Renal cortex interstitium (tissue), 11 donors: Measurements from ENCODE around the gene ANKEF1. TPM values are rescaled to one million over a fixed set of nuclear protein-coding genes. Genes with fewer than 3 reads are reported as not detected.

Experiments used
- DNase-seq, 11 donors: peaks; one replicate each; pipeline ENCODE4 v3.0.0-alpha.2; 2013; ENCODE audit warnings: low read depth in 9 of 11, low spot score in 4 of 11; ENCODE audit errors: extremely low read depth in 1 of 11
- polyA plus RNA-seq, 3 donors: library from polyadenylated mRNA; unstranded; fragments of 120-200 nt; gene quantifications; one replicate each; pipeline ENCODE4 v1.2.1, GENCODE V29; 2013; ENCODE audit not compliant: insufficient read length in 3 of 3

Gene ANKEF1
- polyA plus RNA-seq, 3 donors: 7.2 to 10.2 (median 7.3) TPM

DNA sequence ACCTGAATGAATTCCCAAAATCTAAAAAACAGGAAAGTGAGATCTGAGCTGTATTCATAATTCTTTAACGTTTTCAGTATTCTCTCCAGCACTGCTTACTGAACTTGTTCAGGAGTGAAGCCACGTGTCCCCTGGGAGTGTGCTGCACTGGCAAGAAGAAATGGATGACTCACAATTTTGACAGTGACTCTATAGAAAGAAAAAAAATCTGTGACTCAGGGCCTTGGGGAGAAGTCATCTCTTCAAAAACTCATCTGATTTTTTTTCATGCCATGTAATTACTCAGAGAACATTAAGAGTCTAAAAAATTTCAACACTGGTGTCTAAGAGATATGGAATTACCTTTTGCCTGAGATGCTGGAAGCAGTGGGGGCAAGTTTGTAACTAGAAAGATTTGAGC, 39.7 kb downstream of the ANKEF1 start:
- no peak for DNase-seq

DNA sequence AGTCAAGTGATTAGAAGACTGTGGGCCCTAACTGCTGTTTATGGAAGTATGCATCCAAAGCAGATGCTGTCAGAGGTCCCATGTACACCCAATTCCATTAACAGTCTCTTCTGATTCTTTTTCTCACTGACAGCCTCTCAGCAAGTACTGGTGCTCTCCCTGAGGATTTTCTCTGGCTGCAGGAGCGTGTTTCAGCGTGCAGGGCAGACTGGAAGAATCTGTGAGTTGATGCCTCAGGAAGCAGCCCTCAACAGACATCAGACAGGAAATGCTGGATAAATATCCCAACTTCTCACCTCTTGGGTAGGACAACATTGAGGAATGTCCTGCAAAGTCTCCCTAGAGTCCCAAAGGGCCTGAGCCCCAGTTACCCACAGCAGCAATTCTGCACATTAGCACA, 40.8 kb downstream of the ANKEF1 start:
- DNase-seq: no peak

DNA sequence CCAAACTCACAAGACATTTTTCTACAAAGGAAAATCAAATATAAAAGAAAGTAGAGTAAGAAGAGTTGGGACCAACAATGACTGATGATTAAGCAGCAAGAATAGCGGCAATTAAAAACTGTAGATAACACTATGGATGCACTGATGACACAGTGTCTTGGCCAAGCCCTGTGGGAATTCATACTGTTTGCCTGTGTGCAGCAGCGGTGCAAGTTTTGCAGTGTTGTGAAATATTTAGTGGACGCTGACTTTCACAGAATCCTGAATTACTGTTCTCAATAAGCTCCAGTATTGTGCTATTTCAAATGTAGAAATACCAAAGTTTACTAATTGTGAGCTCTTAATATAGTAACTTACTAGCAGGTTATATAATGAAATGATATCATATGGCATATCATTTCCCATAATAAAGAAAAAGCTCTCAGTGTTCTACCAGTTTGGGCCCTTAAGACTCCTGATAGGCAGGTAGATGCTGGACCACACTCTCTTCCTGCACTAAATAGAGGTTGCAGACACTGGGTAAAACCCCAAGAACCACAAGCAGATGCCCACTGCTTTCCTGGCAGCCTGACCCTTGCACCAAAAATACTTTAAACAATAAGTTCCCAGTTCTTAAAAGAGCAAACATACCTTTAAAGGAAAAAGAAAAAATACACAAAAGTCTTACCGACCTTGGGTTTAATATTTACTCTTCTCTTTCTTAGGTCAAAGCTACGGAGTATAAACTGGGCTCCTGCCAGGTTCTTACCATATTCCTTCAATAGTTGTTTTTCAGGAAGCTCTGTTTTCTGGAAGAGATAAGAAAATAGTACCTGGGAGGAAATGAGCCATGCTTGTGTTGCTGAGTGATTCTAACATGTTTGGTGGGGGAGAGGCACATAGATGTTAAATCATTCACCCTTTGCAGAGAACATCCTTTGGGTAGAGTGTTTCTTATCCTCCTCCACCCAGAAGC, 41.6 kb downstream of the ANKEF1 start:
- DNase-seq: peak in 2 of 11 donors; percentile 6 to 17

DNA sequence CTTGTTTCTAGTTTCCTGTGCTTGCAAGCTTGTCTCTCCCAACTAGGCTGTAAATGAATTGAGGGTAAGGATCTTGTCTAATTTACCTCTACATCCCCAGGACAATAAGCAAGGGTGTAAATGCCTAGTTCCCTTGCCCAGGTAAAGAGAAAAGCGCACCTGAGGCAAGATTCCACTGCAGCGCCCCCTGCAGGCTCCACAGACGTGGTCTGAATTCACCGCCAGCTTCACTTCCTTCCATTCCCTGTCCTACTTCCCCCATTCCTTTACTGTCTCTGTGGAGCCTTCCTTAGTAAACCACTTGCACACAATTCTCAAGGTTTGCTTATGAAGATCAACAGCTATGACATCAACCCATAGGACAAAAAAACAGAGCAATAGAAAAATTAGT, 42.3 kb downstream of the ANKEF1 start:
- DNase-seq: no peak

DNA sequence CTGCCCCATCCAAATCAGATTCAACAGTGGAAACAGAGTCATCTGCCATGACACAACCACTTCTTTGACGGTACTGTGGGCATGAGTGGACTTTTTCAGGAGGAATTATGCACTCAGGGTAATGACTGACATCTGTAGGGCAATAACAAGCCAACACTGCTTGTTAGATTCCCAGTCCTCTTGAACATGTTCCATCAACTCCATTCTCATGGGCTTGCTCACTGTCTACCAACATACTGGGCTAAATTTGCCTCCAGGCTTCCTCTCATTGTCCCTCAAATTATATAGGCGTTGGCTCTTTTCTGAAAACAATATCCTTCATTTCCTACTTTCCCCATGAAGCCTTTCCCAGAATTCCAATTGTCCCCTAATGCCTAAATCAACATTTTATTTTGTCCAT, 43.1 kb downstream of the ANKEF1 start:
- DNase-seq: no peak

DNA sequence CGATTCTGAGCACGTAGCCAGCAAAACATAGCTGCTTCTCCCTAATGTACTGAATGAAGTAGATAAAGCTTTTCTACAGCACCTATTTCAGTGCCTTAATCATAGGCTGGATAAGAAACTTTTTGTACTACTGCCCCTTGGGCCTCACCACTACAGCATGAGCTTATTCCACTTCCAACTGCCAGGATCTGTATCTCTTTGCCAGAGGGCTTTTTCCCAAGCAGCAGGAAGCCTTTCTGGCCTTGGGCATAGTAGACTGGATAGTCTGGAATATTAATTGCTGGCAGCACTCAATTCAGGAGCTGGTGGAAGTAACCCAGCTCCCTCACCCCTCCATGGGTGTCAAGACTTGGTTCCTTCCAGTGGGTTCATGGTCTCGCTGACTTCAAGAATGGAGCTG, 43.6 kb downstream of the ANKEF1 start:
- no peak for DNase-seq

DNA sequence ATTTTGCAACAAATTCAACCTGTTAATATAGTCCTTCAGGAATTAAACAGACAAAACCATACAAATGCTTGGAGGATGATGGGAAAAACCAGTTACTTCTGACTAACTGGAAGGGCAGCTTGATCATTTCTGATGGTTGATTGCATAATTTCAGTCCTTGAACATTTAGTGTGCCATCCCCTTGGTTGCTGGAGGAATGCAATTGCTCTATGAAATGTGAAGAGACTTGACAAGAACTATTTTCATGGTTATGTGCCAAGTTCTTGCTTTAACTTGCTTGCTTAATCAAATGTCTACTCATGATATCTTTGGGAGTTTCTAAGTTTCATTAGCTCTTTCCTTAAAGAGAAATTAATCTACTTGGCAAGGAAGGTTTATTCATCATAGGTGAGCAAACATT, 45.2 kb downstream of the ANKEF1 start:
- DNase-seq: no peak

DNA sequence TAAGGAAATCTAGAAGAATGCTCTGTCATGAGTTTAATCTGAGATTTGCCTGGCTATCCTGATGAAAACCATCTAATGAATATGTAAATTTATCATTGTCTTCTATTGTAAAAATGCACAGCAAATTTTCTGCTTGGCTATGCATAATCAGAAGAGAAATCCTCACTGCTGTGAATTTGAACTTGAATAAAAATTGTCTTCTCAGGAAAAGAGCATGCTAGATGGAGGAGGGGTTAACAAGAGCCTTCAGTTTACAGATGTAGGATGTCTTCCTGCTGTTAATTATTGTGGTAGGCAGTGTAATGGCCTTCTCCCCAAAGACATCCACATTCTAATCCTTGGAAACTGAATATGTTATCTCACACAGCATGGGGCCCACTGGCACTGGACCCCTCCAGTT, 45.8 kb downstream of the ANKEF1 start:
- no peak for DNase-seq

DNA sequence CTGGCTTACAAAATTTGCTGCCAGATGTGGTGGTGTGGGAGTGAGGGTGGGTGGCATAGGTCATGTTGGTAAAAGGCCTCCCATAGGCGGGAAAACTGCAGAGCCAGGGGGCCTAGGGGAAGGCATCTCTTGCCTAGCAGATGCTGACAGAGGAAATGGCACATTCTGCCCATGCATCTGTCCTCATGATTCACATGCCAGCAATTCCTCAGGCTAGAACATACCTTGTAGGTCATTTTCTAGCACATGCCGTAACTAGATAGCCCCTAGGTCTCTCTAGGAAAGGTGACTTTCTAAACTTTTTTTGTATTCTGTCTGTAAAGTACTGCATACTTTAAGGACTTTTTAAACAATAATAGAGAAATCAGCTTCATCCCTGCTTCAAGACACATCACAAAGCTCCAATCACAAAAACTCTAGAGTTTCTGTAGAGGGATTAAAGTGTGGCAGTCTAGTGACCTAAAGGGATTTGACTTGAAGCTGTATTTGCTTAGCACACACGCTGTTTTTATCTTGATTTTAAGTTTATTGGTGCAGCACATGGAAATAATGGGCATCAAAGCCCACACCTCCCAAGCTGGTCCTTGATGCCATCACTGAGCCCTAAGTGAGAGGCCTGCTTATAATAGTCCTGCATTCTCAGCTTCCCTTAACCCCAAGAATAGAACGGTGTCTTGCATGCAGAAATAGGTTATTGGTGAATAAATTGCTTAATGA, 55.2 kb downstream of the ANKEF1 start:
- no peak for DNase-seq

DNA sequence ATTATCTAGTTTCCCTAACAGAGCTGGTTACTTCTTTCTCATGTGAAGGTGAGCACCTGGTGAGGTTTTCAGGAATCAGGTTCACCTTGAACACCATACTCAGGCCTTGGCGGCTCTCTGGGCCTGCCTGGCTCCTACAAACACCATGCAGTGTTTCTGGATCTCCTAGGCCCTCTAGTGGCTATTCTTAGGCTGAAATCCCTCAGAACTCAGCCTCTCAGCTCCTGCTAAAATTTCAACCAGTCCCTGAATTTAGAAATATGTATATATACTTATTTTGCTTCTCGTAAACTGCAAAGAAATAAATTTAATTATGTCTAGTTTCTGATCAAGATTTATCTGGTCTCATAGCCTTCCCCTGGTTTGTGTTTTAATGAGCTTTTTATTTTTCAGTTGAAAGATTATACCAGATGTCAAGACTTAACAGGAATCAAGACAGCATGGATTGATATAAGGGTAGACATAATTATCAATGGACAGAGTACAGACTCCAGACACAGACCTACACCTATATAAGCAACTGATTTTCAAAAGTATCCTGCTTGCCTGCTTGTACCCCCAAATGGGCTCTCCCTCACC, 55.9 kb downstream of the ANKEF1 start:
- peak in 8 of 11 donors; percentile 10 to 31 (median 24) for DNase-seq

DNA sequence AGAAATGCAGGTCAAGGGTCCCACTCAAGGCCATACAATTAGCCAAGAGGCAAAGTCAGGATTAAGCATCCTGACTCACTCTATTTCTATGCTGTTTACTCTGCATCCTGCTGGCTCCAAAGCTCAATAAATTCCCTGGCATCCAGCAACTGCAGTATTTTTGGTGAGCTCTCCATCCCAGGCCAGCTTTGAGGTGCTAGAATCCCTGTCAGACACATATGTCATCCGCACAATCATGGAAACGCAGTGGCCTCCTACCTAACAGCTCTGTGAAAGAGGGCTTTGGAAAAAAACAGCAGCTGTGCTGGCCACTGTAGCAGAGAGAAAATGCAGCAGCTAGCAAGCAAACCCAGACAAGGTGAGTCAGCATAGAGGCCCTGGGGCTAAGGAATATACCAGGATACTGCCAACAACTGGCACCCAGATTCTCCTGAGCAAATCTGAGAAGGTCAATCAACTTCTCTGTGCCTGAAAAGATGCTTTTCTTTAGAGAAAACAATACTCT, 58.4 kb downstream of the ANKEF1 start:
- DNase-seq: no peak

DNA sequence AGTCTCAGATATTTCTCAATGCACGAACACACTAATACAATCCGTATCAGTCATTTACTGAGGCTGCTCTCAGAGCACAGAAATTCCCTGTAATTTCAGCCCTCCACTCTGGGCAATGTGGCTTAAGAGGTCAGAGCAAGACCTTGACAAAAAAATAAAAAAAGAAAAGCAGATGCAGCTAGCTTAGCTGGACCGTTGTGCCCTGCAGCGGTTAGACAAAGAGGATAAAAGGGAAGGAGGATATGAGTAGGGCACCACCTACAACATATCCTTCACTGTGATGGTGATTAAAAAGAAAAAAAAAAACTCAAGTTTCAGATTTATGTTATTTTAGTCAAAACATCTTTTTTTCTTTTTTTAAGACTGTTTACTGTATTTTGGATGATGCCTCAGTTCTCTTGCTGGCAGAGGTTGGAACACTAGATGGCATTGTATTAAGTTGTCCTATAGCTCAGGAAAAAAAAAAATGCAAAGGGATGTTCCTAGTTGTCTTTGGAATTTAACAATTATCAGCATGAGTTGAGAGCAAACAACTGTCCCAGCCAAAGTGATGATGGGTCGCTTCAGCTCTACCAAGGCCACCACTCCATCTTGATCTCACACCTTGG, 59.9 kb downstream of the ANKEF1 start:
- DNase-seq: no peak

DNA sequence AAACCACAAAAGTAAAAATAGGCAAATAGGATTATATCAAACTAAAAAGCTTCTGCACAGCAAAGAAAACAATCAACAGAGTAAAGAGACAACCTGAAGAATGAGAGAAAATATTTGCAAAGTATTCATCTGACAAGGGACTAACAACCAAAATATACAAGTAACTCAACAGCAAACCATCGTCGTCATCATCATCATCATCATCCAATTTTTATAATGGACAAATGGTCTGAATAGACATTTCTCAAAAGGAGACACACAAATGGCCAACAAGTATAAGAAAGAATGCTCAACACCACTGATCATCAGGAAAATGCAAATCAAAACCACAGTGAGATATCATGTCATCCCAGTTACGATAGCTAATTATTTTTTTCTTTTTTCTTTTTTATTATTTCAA, 62.0 kb downstream of the ANKEF1 start:
- DNase-seq: no peak

DNA sequence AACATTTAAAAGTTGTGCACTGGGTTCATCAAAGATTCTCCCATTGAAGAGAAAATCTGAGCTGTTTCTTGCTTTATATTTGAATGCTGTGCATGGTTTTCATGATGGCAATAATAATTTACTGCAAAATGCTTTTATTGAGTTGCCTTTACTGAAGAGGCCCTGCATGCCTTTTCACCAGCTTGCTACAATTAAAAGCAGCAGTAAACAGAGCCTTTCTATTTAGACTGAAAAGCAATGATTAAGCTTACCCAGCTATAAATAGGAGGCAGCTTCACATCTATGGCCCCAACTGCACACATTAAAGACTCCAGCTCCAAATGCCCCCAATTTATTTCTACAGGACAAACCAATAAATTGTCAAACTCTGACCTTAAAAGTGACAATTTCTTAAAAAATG, 70.3 kb downstream of the ANKEF1 start:
- no peak for DNase-seq

Other genes with a start within 250 kb of the ANKEF1 start
- gene PAK5, start 195.9 kb upstream of the ANKEF1 start, polyA plus RNA-seq: under 1 TPM; 0.32 to 0.45 (median 0.42) TPM
- gene SNAP25, start 183.8 kb downstream of the ANKEF1 start, polyA plus RNA-seq: 10 to 100 TPM in 1 of 3 donors, 1 to 10 TPM in 2; 6.4 to 10.6 (median 6.8) TPM